ENCODE data around the gene KCTD5.

KCTD5 gene

GRCh38 chr16:2745961-2746360, 63.6 kb downstream of the KCTD5 start:
- Histone ChIP-seq H4K20me1 (ENCODE audit: insufficient read depth) (no peaks in the 10 kb centered on the region), H3K27me3 (ENCODE audit: insufficient read depth, low read depth) (0 out of 2 replicates have a peak, but pooled peaks cover 4% of the 10 kb centered on the region), H3K4me1 (ENCODE audit: low read depth, poor library complexity, severe bottlenecking) (no peaks in the 10 kb centered on the region), H3K36me3 (ENCODE audit: insufficient read depth) (no peaks in the 10 kb centered on the region), H3K9ac (no peak overlapping the region), H3K4me2 (no peak overlapping the region), H3K4me3 (IDR thresholded peaks at IDR 0.05; ENCODE audit: insufficient read depth, low read depth, low read length) (no peak overlapping the region), H2AFZ (ENCODE audit: low read depth) (no peak overlapping the region), H3K79me2 (ENCODE audit: insufficient read depth, low read depth) (no peaks in the 10 kb centered on the region; the same call in 1 of the 2 replicates), H3K27ac (no peak overlapping the region)
- TF ChIP-seq CTCF (conservative IDR thresholded peaks at IDR 0.05; ENCODE audit: low read depth, low read length): no peak

GRCh38 chr16:2748757-2749455, 66.6 kb downstream of the KCTD5 start:
- Histone ChIP-seq H3K4me2 (no peak overlapping the region), H3K36me3 (ENCODE audit: insufficient read depth) (no peaks in the 10 kb centered on the region), H3K9ac (no peak overlapping the region), H3K79me2 (ENCODE audit: insufficient read depth, low read depth) (peaks cover 10% of the 10 kb centered on the region), H3K4me1 (ENCODE audit: low read depth, poor library complexity, severe bottlenecking) (peaks cover 10% of the 10 kb centered on the region), H2AFZ (ENCODE audit: low read depth) (no peak overlapping the region), H3K27me3 (ENCODE audit: insufficient read depth, low read depth) (0 out of 2 replicates have a peak, but pooled peaks cover 4% of the 10 kb centered on the region), H3K27ac (no peak overlapping the region), H3K4me3 (IDR thresholded peaks at IDR 0.05; ENCODE audit: insufficient read depth, low read depth, low read length) (no peak overlapping the region), H4K20me1 (ENCODE audit: insufficient read depth) (peaks cover 5% of the 10 kb centered on the region)
- no peak for TF ChIP-seq CTCF (conservative IDR thresholded peaks at IDR 0.05; ENCODE audit: low read depth, low read length)

- 0 out of 2 replicates have a peak, but pooled peaks cover 4% of the 10 kb centered on the region for H3K27me3 ChIP-seq (ENCODE audit: insufficient read depth, low read depth)
- H3K36me3 ChIP-seq (ENCODE audit: insufficient read depth): no peaks in the 10 kb centered on the region; the same call in 1 of the 2 replicates
- H3K4me1 ChIP-seq (ENCODE audit: low read depth, poor library complexity, severe bottlenecking): peaks cover 15% of the 10 kb centered on the region
- no peak overlapping the region for H2AFZ ChIP-seq (ENCODE audit: low read depth)
- H3K4me3 ChIP-seq (IDR thresholded peaks at IDR 0.05; ENCODE audit: insufficient read depth, low read depth, low read length): no peak overlapping the region
- no peak for TF ChIP-seq CTCF (conservative IDR thresholded peaks at IDR 0.05; ENCODE audit: low read depth, low read length)
- no peak overlapping the region for H3K9ac ChIP-seq
- peaks cover 16% of the 10 kb centered on the region for H3K79me2 ChIP-seq (ENCODE audit: insufficient read depth, low read depth)
- no peak overlapping the region for H3K27ac ChIP-seq
- peaks cover 11% of the 10 kb centered on the region for H4K20me1 ChIP-seq (ENCODE audit: insufficient read depth)
- no peak overlapping the region for H3K4me2 ChIP-seq
Observed at GRCh38 chr16:2749476-2749875, 67.2 kb downstream of the KCTD5 start.

- Histone ChIP-seq H4K20me1 (ENCODE audit: insufficient read depth) (peaks cover 15% of the 10 kb centered on the region), H3K36me3 (ENCODE audit: insufficient read depth) (no peaks in the 10 kb centered on the region; the same call in 1 of the 2 replicates), H3K27me3 (ENCODE audit: insufficient read depth, low read depth) (0 out of 2 replicates have a peak, but pooled peaks cover 4% of the 10 kb centered on the region), H3K9ac (no peak overlapping the region), H3K27ac (no peak overlapping the region), H2AFZ (ENCODE audit: low read depth) (no peak overlapping the region), H3K4me1 (ENCODE audit: low read depth, poor library complexity, severe bottlenecking) (peaks cover 20% of the 10 kb centered on the region), H3K4me2 (no peak overlapping the region), H3K4me3 (IDR thresholded peaks at IDR 0.05; ENCODE audit: insufficient read depth, low read depth, low read length) (no peak overlapping the region), H3K79me2 (ENCODE audit: insufficient read depth, low read depth) (peaks cover 21% of the 10 kb centered on the region)
- TF ChIP-seq CTCF (conservative IDR thresholded peaks at IDR 0.05; ENCODE audit: low read depth, low read length): no peak
Observed at GRCh38 chr16:2749936-2750335, 67.6 kb downstream of the KCTD5 start.
